ENCODE results near the gene NLRP4.

NLRP4 gene

GRCh38 chr19:55836340-55836739 lies at the start of gene NLRP4:
Gene NLRP4, plus strand, starts transcription at chr19:55836540. Its CDS starts 15,541 bp downstream, at chr19:55852081.
- no peak for DNase-seq

GRCh38 chr19:55795021-55795420 lies 41.3 kb upstream of the NLRP4 start:
- DNase-seq: no peak

GRCh38 chr19:55801416-55801815 lies 34.9 kb upstream of the NLRP4 start:
- no peak for DNase-seq

- no peak for DNase-seq
These were observed 34.1 kb upstream of the NLRP4 start for GRCh38 chr19:55802281-55802680.

GRCh38 chr19:55809381-55810058 lies 26.8 kb upstream of the NLRP4 start:
- DNase-seq: peak; percentile 34 to 54

GRCh38 chr19:55811340-55811739 lies 25.0 kb upstream of the NLRP4 start:
- DNase-seq: no peak

GRCh38 chr19:55812449-55812848 lies 23.9 kb upstream of the NLRP4 start:
- DNase-seq: no peak

- DNase-seq: no peak
These were observed 22.4 kb upstream of the NLRP4 start for GRCh38 chr19:55813906-55814305.

- no peak for DNase-seq
These were observed 16.3 kb upstream of the NLRP4 start for GRCh38 chr19:55820037-55820436.

- no peak for DNase-seq
These were observed 5.7 kb upstream of the NLRP4 start for GRCh38 chr19:55830656-55831055.

- no peak for DNase-seq
These were observed 4.5 kb upstream of the NLRP4 start, which contains the start of gene NLRP11 for GRCh38 chr19:55831846-55832245. Gene NLRP11, minus strand, starts transcription at chr19:55831999. Its CDS starts 13,825 bp downstream, at chr19:55818174.

- no peak for DNase-seq
These were observed 3.7 kb upstream of the NLRP4 start for GRCh38 chr19:55832676-55833075.

- DNase-seq: no peak
These were observed 1.9 kb downstream of the NLRP4 start for GRCh38 chr19:55838251-55838650.

GRCh38 chr19:55838906-55839305 lies 2.6 kb downstream of the NLRP4 start:
- DNase-seq: no peak

GRCh38 chr19:55855160-55855559 lies 18.8 kb downstream of the NLRP4 start:
- DNase-seq: no peak

- DNase-seq: peak in 1 of 2 donors; percentile 30
These were observed 20.8 kb downstream of the NLRP4 start for GRCh38 chr19:55857149-55857548.

GRCh38 chr19:55857974-55858373 lies 21.6 kb downstream of the NLRP4 start:
- no peak for DNase-seq

- DNase-seq: no peak
These were observed 22.1 kb downstream of the NLRP4 start for GRCh38 chr19:55858401-55858800.

GRCh38 chr19:55858969-55859368 lies 22.6 kb downstream of the NLRP4 start:
- DNase-seq: no peak

- no peak for DNase-seq
These were observed 30.2 kb downstream of the NLRP4 start for GRCh38 chr19:55866521-55866920.

GRCh38 chr19:55867101-55867500 lies 30.8 kb downstream of the NLRP4 start:
- DNase-seq: no peak

- no peak for DNase-seq
These were observed 34.4 kb downstream of the NLRP4 start for GRCh38 chr19:55870736-55871135.

- no peak for DNase-seq
These were observed 40.9 kb downstream of the NLRP4 start for GRCh38 chr19:55877211-55877610.

GRCh38 chr19:55882626-55883025 lies 46.3 kb downstream of the NLRP4 start:
- no peak for DNase-seq

GRCh38 chr19:55898911-55899310 lies 62.6 kb downstream of the NLRP4 start:
- no peak for DNase-seq
